Gastrocnemius medialis (tissue), 4 donors: ENCODE results near the gene SRBD1.

Source experiments
- CTCF ChIP-seq, 5 experiments: fragments of 450-650 bp in 3 of 5; fragments of 200-600 bp in 2 of 5; sonication (generic) in 2 of 5; IDR thresholded peaks in 4 of 5; conservative IDR thresholded peaks in 1 of 5; 1 replicate in 4 of 5; 2 replicates in 1 of 5; pipeline ENCODE4 v1.5.1; 2016 to 2019; ENCODE audit warnings: antibody characterized with exemption in 5 of 5, mild to moderate bottlenecking in 3 of 5, moderate library complexity in 3 of 5
- POLR2A ChIP-seq, 2 donors: fragments of 450-650 bp; IDR thresholded peaks; one replicate each; pipeline ENCODE4 v1.6.1; 2017; ENCODE audit warnings: antibody characterized with exemption in 2 of 2, mild to moderate bottlenecking in 2 of 2, moderate library complexity in 2 of 2

GRCh38 chr2:45611020-45611859 lies at the start of gene SRBD1:
- no peak for TF ChIP-seq CTCF (IDR thresholded peaks at IDR 0.05 in 4 of 5, conservative IDR thresholded peaks at IDR 0.05 in 1 of 5)
- TF ChIP-seq POLR2A (IDR thresholded peaks at IDR 0.05): peak; percentile 62 to 75
